ENCODE results near the gene CDK14. TPM values are rescaled to one million over a fixed set of nuclear protein-coding genes. Genes with fewer than 3 reads are reported as not detected.

Gene CDK14
- total and polyA plus RNA-seq, 2 of the 8 experiments (the other 6 are each of a cell fraction or from before 2014, with no cell fraction given), result 5.5 to 47.3 TPM

DNA sequence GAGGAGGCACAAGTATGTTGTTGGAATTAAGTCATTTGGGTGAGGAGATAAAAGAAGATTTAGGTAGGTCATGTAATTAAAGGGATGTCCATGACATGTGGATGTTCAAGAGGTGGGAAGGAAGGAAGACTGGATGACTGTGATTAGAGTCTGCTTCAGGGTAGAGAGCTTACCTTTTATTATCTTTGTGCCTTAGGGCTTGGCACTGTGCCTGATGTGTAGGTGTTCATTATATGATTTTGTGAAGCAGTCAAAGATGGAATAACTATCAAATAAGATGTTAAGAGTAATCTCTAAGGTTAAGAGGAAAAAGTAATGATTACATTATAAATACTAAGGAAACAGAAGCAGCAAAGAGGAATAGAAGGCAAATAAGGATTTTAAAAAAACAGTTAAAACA, 97.8 kb downstream of the CDK14 start:
- Histone ChIP-seq H2BK5ac (ENCODE audit: low read depth, low read length) (no peak overlapping the region), H2AK5ac (ENCODE audit: low read depth, low read length) (no peak overlapping the region), H2BK12ac (ENCODE audit: low read depth, low read length) (no peak overlapping the region), H3K79me1 (ENCODE audit: low read depth, low read length) (no peaks in the 10 kb centered on the region), H3K4me1 (replicated peaks in 1 of 4; ENCODE audit: control insufficient read depth in 3 of 4, insufficient read depth in 4 of 4, low read length in 3 of 4) (peaks cover 0 to under 1% (median 0%) of the 10 kb centered on the region in 4 experiments; a peak in 2 of 7 replicates), H3K14ac (ENCODE audit: insufficient read length) (no peak overlapping the region), H2BK120ac (replicated peaks; ENCODE audit: low read depth, low read length) (no peak overlapping the region), H4K5ac (ENCODE audit: insufficient read length, low read depth, low read length) (no peak overlapping the region), H3K36me3 (ENCODE audit: control insufficient read depth in 2 of 4, insufficient read depth in 4 of 4, low read length in 3 of 4) (no peaks in the 10 kb centered on the region), H3K79me2 (ENCODE audit: control insufficient read depth in 1 of 2, insufficient read depth in 2 of 2, low read length in 2 of 2) (no peaks in the 10 kb centered on the region), H2AFZ (ENCODE audit: low read length) (no peak overlapping the region), H3K27ac (ENCODE audit: low read depth, low read length) (no peak overlapping the region), H3K27me3 (replicated peaks in 1 of 4; ENCODE audit: control insufficient read depth in 3 of 4, extremely low read depth in 1 of 4, insufficient read depth in 3 of 4, low read length in 3 of 4) (peaks cover 0 to 1% (median 0%) of the 10 kb centered on the region in 4 experiments; a peak in 1 of 7 replicates), H4K91ac (replicated peaks; ENCODE audit: insufficient read length, low read length) (no peak overlapping the region), H2BK20ac (ENCODE audit: low read length) (no peak overlapping the region), H3K4me3 (ENCODE audit: extremely low read depth in 1 of 4, insufficient read depth in 2 of 4, low read depth in 3 of 4, low read length in 4 of 4) (no peak overlapping the region), H2BK15ac (ENCODE audit: low read length) (no peak overlapping the region), H3K23ac (ENCODE audit: insufficient read length) (no peak overlapping the region), H3K9me3 (ENCODE audit: insufficient read depth in 2 of 2, low read depth in 1 of 2, low read length in 1 of 2) (no peaks in the 10 kb centered on the region), H3K4me2 (ENCODE audit: insufficient read depth in 1 of 2, low read depth in 2 of 2, low read length in 2 of 2) (no peak overlapping the region), H3K9ac (replicated peaks in 1 of 4; ENCODE audit: extremely low read depth in 1 of 4, low read depth in 3 of 4, low read length in 3 of 4) (no peak overlapping the region), H3K56ac (replicated peaks; ENCODE audit: insufficient read length, low read depth, low read length) (no peak overlapping the region), H3K4ac (replicated peaks; ENCODE audit: insufficient read length, low read depth, low read length) (no peak overlapping the region), H4K20me1 (replicated peaks in 1 of 2; ENCODE audit: control insufficient read depth in 1 of 2, insufficient read depth in 2 of 2, low read length in 2 of 2) (no peaks in the 10 kb centered on the region), H3K23me2 (ENCODE audit: low read depth, low read length) (no peaks in the 10 kb centered on the region; the same call in 1 of the 2 replicates), H3K18ac (ENCODE audit: extremely low read depth, low read length) (no peak overlapping the region), H4K8ac (ENCODE audit: extremely low read depth, insufficient read depth, low read length) (no peak overlapping the region)
- DNase-seq (ENCODE audit: low read depth in 1 of 2, low spot score in 2 of 2), result no peak
- no peak for FAIRE-seq
- ChIA-PET POLR2A (ENCODE audit: partially characterized antibody) (no interaction called here), CTCF (ENCODE audit: partially characterized antibody) (interaction anchor here (0.6 to 2.1 kb wide), 4 partner anchors 17 to 340 kb away, joined by 3 to 8 read pairs (median 4); no protein-coding TSS in a partner anchor)
- no peak for TF ChIP-seq POLR2AphosphoS5 (IDR thresholded peaks at IDR 0.05; ENCODE audit: low read depth, low read length)
- no peak for TF ChIP-seq FOSL1 (IDR thresholded peaks at IDR 0.05; ENCODE audit: insufficient read depth, low read depth, low read length)
- TF ChIP-seq EGR1 (IDR thresholded peaks at IDR 0.05; ENCODE audit: borderline replicate concordance, low read depth, low read length), result no peak
- no peak for TF ChIP-seq SIRT6 (IDR thresholded peaks at IDR 0.05; ENCODE audit: low read length)
- no peak for TF ChIP-seq HDAC2 (IDR thresholded peaks at IDR 0.05; ENCODE audit: borderline replicate concordance in 1 of 2, low read depth in 2 of 2, low read length in 2 of 2)
